Body of pancreas (tissue), 4 donors: ENCODE data around the gene GPR158. TPM values are rescaled to one million over a fixed set of nuclear protein-coding genes. Genes with fewer than 3 reads are reported as not detected.

Experiments
- ATAC-seq: fragments of 150-250 bp; one replicate; pipeline ENCODE4 v1.9.1; 2016
- DNase-seq, 4 donors: peaks; one replicate each; pipeline ENCODE4 v3.0.0-alpha.2; 2019
- H3K27ac ChIP-seq, 4 donors: fragments of 200-600 bp; sonication (generic); 1 replicate in 3 of 4; 2 replicates in 1 of 4; pipeline versions ENCODE4 v1.5.1 to v1.6.1; 2016 to 2019; ENCODE audit warnings: mild to moderate bottlenecking in 1 of 4, mixed read lengths in 1 of 4, moderate library complexity in 1 of 4
- H3K27me3 ChIP-seq, 2 donors: fragments of 200-600 bp; sonication (generic); one replicate each; pipeline ENCODE4 v1.6.0; 2016; ENCODE audit warnings: mild to moderate bottlenecking in 1 of 2
- H3K36me3 ChIP-seq, 2 donors: fragments of 200-600 bp; sonication (generic); replicated peaks in 1 of 2; 2 replicates each; pipeline ENCODE4 v1.5.1; 2016; ENCODE audit warnings: low read depth in 2 of 2; ENCODE audit not compliant: insufficient read depth in 1 of 2
- H3K4me1 ChIP-seq: fragments of 200-600 bp; sonication (generic); one replicate; pipeline ENCODE4 v1.6.0; 2016
- H3K4me3 ChIP-seq, 2 donors: fragments of 200-600 bp; sonication (generic); 1 replicate in 1 of 2; 2 replicates in 1 of 2; pipeline ENCODE4 v1.5.1; 2016 to 2019
- H3K9me3 ChIP-seq, 3 donors: fragments of 200-600 bp; sonication (generic); 1 replicate in 2 of 3; 2 replicates in 1 of 3; pipeline ENCODE4 v1.5.1; 2016
- CTCF ChIP-seq, 7 experiments: fragments of 450-650 bp in 4 of 7; fragments of 200-600 bp in 3 of 7; sonication (generic) in 3 of 7; IDR thresholded peaks; one replicate each; pipeline ENCODE4 v1.5.1; 2016 to 2019; ENCODE audit warnings: antibody characterized with exemption in 7 of 7
- POLR2A ChIP-seq, 3 donors: fragments of 450-650 bp; IDR thresholded peaks; one replicate each; pipeline ENCODE4 v1.6.1; 2016; ENCODE audit warnings: antibody characterized with exemption in 3 of 3, mild to moderate bottlenecking in 2 of 3
- WGBS, 2 donors: methylation state at CpG; one replicate each; pipeline ENCODE4 v1.1.5; 2017; 5-methylcytosine and 5-hydroxymethylcytosine counted together
- intact Hi-C: fragments of 100-400 bp; cut with DNase I; formaldehyde crosslinking; loops from one replicate; pipeline ENCODE4 v1.15.1; 2023
- total RNA-seq, 2 donors: library from RNA; depleted of rRNA; stranded (reverse); fragments of >200 nt; gene quantifications; one replicate each; pipeline ENCODE4 v1.1.0, GENCODE V29; 2016

The GPR158 gene
- total RNA-seq, 2 donors from 2014 or later, result 0.52 TPM; not detected in 1

GRCh38 chr10:25191162-25191895, 16.5 kb downstream of the GPR158 start:
- H3K27me3 ChIP-seq, result no peaks in the 10 kb centered on the region
- no peak overlapping the region for H3K27ac ChIP-seq
- DNase-seq (no peak), ATAC-seq (no peak)
- no peaks in the 10 kb centered on the region for H3K9me3 ChIP-seq
- 68 to 77% methylated on average over 5 of the region's 5 CpGs for WGBS, 2 donors
- TF ChIP-seq POLR2A (IDR thresholded peaks at IDR 0.05) (no peak), CTCF (IDR thresholded peaks at IDR 0.05) (no peak)
- H3K4me3 ChIP-seq, result no peak overlapping the region
- H3K4me1 ChIP-seq, result no peaks in the 10 kb centered on the region
- no peaks in the 10 kb centered on the region for H3K36me3 ChIP-seq
- intact Hi-C loops, result no loop called here

GRCh38 chr10:25198151-25198550, 23.4 kb downstream of the GPR158 start:
- no peaks in the 10 kb centered on the region for H3K9me3 ChIP-seq
- H3K36me3 ChIP-seq, result no peaks in the 10 kb centered on the region
- TF ChIP-seq CTCF (IDR thresholded peaks at IDR 0.05) (no peak), POLR2A (IDR thresholded peaks at IDR 0.05) (no peak)
- no peaks in the 10 kb centered on the region for H3K4me1 ChIP-seq
- H3K27ac ChIP-seq, result no peak overlapping the region
- H3K27me3 ChIP-seq, result no peaks in the 10 kb centered on the region
- 13 to 14% methylated on average over 1 of the region's 1 CpG for WGBS, 2 donors
- no peak overlapping the region for H3K4me3 ChIP-seq
- DNase-seq, result no peak
- ATAC-seq, result no peak
- intact Hi-C loops, result no loop called here

GRCh38 chr10:25206693-25207414, 32.1 kb downstream of the GPR158 start:
- WGBS, 2 donors, result 62 to 63% methylated on average over 4 of the region's 4 CpGs
- H3K36me3 ChIP-seq, result no peaks in the 10 kb centered on the region
- ATAC-seq (no peak), DNase-seq (no peak)
- H3K27me3 ChIP-seq, result no peaks in the 10 kb centered on the region
- H3K4me1 ChIP-seq, result peaks cover 6% of the 10 kb centered on the region
- no peaks in the 10 kb centered on the region for H3K9me3 ChIP-seq
- TF ChIP-seq CTCF (IDR thresholded peaks at IDR 0.05) (no peak), POLR2A (IDR thresholded peaks at IDR 0.05) (no peak)
- H3K27ac ChIP-seq, result no peak overlapping the region
- no peak overlapping the region for H3K4me3 ChIP-seq
- intact Hi-C loops, result no loop called here

GRCh38 chr10:25209618-25210017, 34.8 kb downstream of the GPR158 start:
- Histone ChIP-seq H3K4me1 (peaks cover 6% of the 10 kb centered on the region), H3K9me3 (no peaks in the 10 kb centered on the region), H3K36me3 (no peaks in the 10 kb centered on the region), H3K27me3 (no peaks in the 10 kb centered on the region), H3K27ac (no peak overlapping the region), H3K4me3 (no peak overlapping the region)
- DNase-seq (no peak), ATAC-seq (peak; percentile 18)
- intact Hi-C loops, result no loop called here
- TF ChIP-seq POLR2A (IDR thresholded peaks at IDR 0.05) (no peak), CTCF (IDR thresholded peaks at IDR 0.05) (no peak)
- WGBS, 2 donors, result 17 to 19% methylated on average over 2 of the region's 2 CpGs
